Naive thymus-derived CD4-positive, alpha-beta T cell (primary cell): ENCODE measurements around the gene TUBGCP3. TPM values are rescaled to one million over a fixed set of nuclear protein-coding genes. Genes with fewer than 3 reads are reported as not detected.
"Not testable (repeated sequence)": the region's sequence is repeated elsewhere in the genome, so short reads cannot be mapped to it uniquely, and the experiment has no call there.

ENCODE experiments used
- ATAC-seq: fragments of 150-1000 bp; cut with Tn5 transposase; 2 replicates; pipeline ENCODE4 v1.10.0; 2021; ENCODE audit warnings: mild to moderate bottlenecking, moderate library complexity
- CTCF ChIA-PET: fragments of 350-600 bp; sonication (Branson Sonifier 250); formaldehyde crosslinking; loops from one replicate; lab custom pipeline; 2021; ENCODE audit warnings: antibody characterized with exemption; lab: Charles Lee
- POLR2A ChIA-PET: fragments of 350-600 bp; sonication (Branson Sonifier 250); formaldehyde crosslinking; loops from one replicate; lab custom pipeline; 2021; ENCODE audit warnings: antibody characterized with exemption, inconsistent platforms; lab: Charles Lee
- DNase-seq, 9 donors: peaks; one replicate each; pipeline versions ENCODE4 v3.0.0 to v3.0.0-alpha.2; 2020 to 2022; ENCODE audit warnings: mixed read lengths in 1 of 9
- H3K27ac ChIP-seq: one replicate; pipeline ENCODE4 v1.7.0; 2013; ENCODE audit warnings: mild to moderate bottlenecking, low read depth, low read length, moderate library complexity
- H3K27me3 ChIP-seq, 2 donors: one replicate each; pipeline ENCODE4 v1.7.0; 2013; ENCODE audit warnings: low read length in 2 of 2, mild to moderate bottlenecking in 2 of 2, moderate library complexity in 2 of 2; ENCODE audit not compliant: control insufficient read depth in 2 of 2, insufficient read depth in 2 of 2
- H3K36me3 ChIP-seq, 3 experiments: 1 replicate in 2 of 3; 2 replicates in 1 of 3; pipeline ENCODE4 v1.7.0; 2013; ENCODE audit warnings: low read length in 3 of 3, mild to moderate bottlenecking in 3 of 3, moderate library complexity in 1 of 3; ENCODE audit not compliant: insufficient read depth in 3 of 3, control insufficient read depth in 2 of 3
- H3K4me1 ChIP-seq, 2 donors: one replicate each; pipeline ENCODE4 v1.7.0; 2013; ENCODE audit warnings: low read length in 2 of 2, mild to moderate bottlenecking in 2 of 2, moderate library complexity in 1 of 2; ENCODE audit not compliant: control insufficient read depth in 2 of 2, insufficient read depth in 2 of 2
- H3K4me3 ChIP-seq: 2 replicates; pipeline ENCODE4 v1.7.0; 2013; ENCODE audit warnings: mild to moderate bottlenecking, low read length
- H3K9me3 ChIP-seq, 3 experiments: 1 replicate in 2 of 3; 2 replicates in 1 of 3; pipeline ENCODE4 v1.7.0; 2013; ENCODE audit warnings: low read length in 3 of 3; ENCODE audit not compliant: control insufficient read depth in 2 of 3
- H3K27ac Mint-ChIP-seq, 9 donors: one replicate each; pipeline ENCODE4 v1.8.0; 2020 to 2022; ENCODE audit warnings: mixed read lengths in 9 of 9, mild to moderate bottlenecking in 8 of 9, moderate library complexity in 5 of 9, inconsistent platforms in 2 of 9
- H3K27me3 Mint-ChIP-seq, 5 donors: one replicate each; pipeline ENCODE4 v1.8.0; 2021 to 2022; ENCODE audit warnings: mixed read lengths in 5 of 5, mild to moderate bottlenecking in 1 of 5
- H3K36me3 Mint-ChIP-seq, 5 donors: one replicate each; pipeline ENCODE4 v1.8.0; 2020 to 2022; ENCODE audit warnings: mixed read lengths in 5 of 5, mild to moderate bottlenecking in 3 of 5, inconsistent platforms in 1 of 5
- H3K4me1 Mint-ChIP-seq, 7 donors: one replicate each; pipeline ENCODE4 v1.8.0; 2020 to 2022; ENCODE audit warnings: mixed read lengths in 7 of 7, mild to moderate bottlenecking in 3 of 7, inconsistent platforms in 1 of 7
- H3K4me3 Mint-ChIP-seq, 10 donors: one replicate each; pipeline ENCODE4 v1.8.0; 2020 to 2022; ENCODE audit warnings: mild to moderate bottlenecking in 10 of 10, mixed read lengths in 10 of 10, moderate library complexity in 6 of 10, inconsistent platforms in 2 of 10
- H3K9me3 Mint-ChIP-seq, 11 donors: one replicate each; pipeline ENCODE4 v1.8.0; 2020 to 2022; ENCODE audit warnings: mixed read lengths in 11 of 11, mild to moderate bottlenecking in 4 of 11, inconsistent platforms in 1 of 11, moderate library complexity in 1 of 11
- intact Hi-C, 2 donors: fragments of 100-400 bp; cut with micrococcal nuclease; formaldehyde crosslinking; loops; one replicate each; pipeline ENCODE4 v1.15.1; 2023
- polyA plus RNA-seq, 2 donors: library from polyadenylated mRNA; unstranded; fragments of 300-500 nt; fragmentation: Illumina TruSeq; gene quantifications; one replicate each; pipeline ENCODE4 v1.2.3, GENCODE V29; 2021
- total RNA-seq, 6 experiments: library from RNA in 5 of 6; stranded (reverse) in 5 of 6; gene quantifications; 1 replicate in 5 of 6; 2 replicates in 1 of 6; pipeline ENCODE4 v1.2.3 and lab custom pipeline; 2021 to 2026

TUBGCP3 gene
- total and polyA plus RNA-seq, 7 experiments from 2014 or later, result 15.4 to 56.7 (median 43.5) TPM

- H3K27ac ChIP-seq, H3K4me3 Mint-ChIP-seq, H3K36me3 Mint-ChIP-seq, H3K4me1 Mint-ChIP-seq, POLR2A ChIA-PET, H3K9me3 ChIP-seq, H3K36me3 ChIP-seq, H3K4me1 ChIP-seq, H3K27ac Mint-ChIP-seq, CTCF ChIA-PET, H3K4me3 ChIP-seq, H3K27me3 Mint-ChIP-seq, H3K27me3 ChIP-seq, intact Hi-C loops, DNase-seq, ATAC-seq, H3K9me3 Mint-ChIP-seq: not testable (repeated sequence)
These were observed 42.3 kb upstream of the TUBGCP3 start for GRCh38 chr13:112630226-112630625.

DNA sequence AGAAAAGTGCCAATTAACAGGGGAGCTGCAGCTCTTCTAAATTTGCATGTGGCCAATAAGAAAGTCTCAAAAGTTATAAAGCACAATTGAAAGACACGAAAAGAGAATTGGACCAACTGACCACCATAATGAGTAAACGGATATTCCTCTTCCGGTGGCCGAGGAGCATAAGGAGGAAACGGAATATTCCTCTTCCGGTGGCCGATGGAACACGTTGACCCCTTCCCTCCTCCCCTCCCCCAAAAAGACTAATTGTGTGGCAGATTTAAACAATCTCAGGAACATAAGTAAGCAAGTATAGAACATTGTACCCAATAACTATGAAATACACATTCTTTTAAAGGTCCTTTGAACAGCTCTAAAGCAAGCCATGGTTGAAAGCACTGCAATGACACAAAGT, 41.2 kb upstream of the TUBGCP3 start:
- intact Hi-C loops, result no loop called here
- Mint-ChIP-seq H3K4me1 (peaks cover 0 to 1% (median 0%) of the 10 kb centered on the region in 7 donors), H3K4me3 (no peak overlapping the region), H3K27ac (no peak overlapping the region), H3K27me3 (peaks cover 0 to 7% (median 4%) of the 10 kb centered on the region in 5 donors), H3K9me3 (no peaks in the 10 kb centered on the region), H3K36me3 (no peaks in the 10 kb centered on the region)
- DNase-seq (no peak), ATAC-seq (no peak)
- H3K4me3 ChIP-seq, result no peak overlapping the region
- H3K9me3 ChIP-seq, result no peaks in the 10 kb centered on the region
- ChIA-PET CTCF (interaction anchor here (0.7 kb wide), 1 partner anchor 412 kb away, joined by 6 read pairs; no protein-coding TSS in a partner anchor), POLR2A (no interaction called here)
- H3K4me1 ChIP-seq, result no peaks in the 10 kb centered on the region
- H3K27me3 ChIP-seq, result no peaks in the 10 kb centered on the region
- no peak overlapping the region for H3K27ac ChIP-seq
- no peaks in the 10 kb centered on the region for H3K36me3 ChIP-seq

- H3K9me3 ChIP-seq, CTCF ChIA-PET, H3K4me3 Mint-ChIP-seq, H3K9me3 Mint-ChIP-seq, H3K27ac ChIP-seq, H3K36me3 Mint-ChIP-seq, H3K36me3 ChIP-seq, POLR2A ChIA-PET, H3K27ac Mint-ChIP-seq, H3K4me3 ChIP-seq, H3K27me3 ChIP-seq, H3K4me1 ChIP-seq, intact Hi-C loops, DNase-seq, H3K4me1 Mint-ChIP-seq, ATAC-seq: not testable (repeated sequence)
- peaks cover 5 to 12% (median 7%) of the 10 kb centered on the region in 5 donors for H3K27me3 Mint-ChIP-seq
These were observed 39.7 kb upstream of the TUBGCP3 start for GRCh38 chr13:112627613-112628012.

DNA sequence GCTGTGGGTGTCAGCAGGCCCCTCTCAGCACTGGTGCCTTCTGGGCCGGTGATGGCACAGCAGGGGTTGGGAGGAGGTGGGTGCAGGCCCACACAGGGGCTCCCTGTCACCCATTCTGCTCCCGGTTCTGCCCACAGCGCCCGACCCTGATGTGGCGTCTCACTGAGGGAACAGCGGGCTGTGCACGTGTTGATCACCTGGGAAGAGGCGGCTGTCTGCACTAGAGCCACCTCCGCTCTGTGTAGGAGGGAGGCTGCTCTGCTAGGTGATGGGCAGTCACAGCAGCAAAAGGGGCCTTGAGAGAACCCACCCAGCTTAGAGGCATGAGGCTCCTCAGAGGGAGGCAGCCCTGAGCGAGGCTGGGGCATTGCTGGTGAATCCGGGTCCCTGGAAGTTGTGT, 39.2 kb upstream of the TUBGCP3 start:
- Histone ChIP-seq H3K4me1 (no peaks in the 10 kb centered on the region), H3K27ac (no peak overlapping the region), H3K9me3 (no peaks in the 10 kb centered on the region), H3K36me3 (no peaks in the 10 kb centered on the region), H3K4me3 (no peak overlapping the region), H3K27me3 (no peaks in the 10 kb centered on the region)
- peaks cover 5 to 13% (median 7%) of the 10 kb centered on the region in 5 donors for H3K27me3 Mint-ChIP-seq
- DNase-seq, result no peak
- H3K9me3 Mint-ChIP-seq, result no peaks in the 10 kb centered on the region
- H3K4me1 Mint-ChIP-seq, result peaks cover 0 to 1% (median 0%) of the 10 kb centered on the region in 7 donors
- POLR2A ChIA-PET, result no interaction called here
- ATAC-seq, result no peak
- no peak overlapping the region for H3K4me3 Mint-ChIP-seq
- H3K27ac Mint-ChIP-seq, result no peak overlapping the region
- CTCF ChIA-PET, result no interaction called here
- intact Hi-C loops, result no loop called here
- no peaks in the 10 kb centered on the region for H3K36me3 Mint-ChIP-seq

GRCh38 chr13:112626761-112627160, 38.8 kb upstream of the TUBGCP3 start:
- peaks cover 0 to 1% (median 0%) of the 10 kb centered on the region in 7 donors for H3K4me1 Mint-ChIP-seq
- no peak overlapping the region for H3K27ac Mint-ChIP-seq
- Histone ChIP-seq H3K4me3 (no peak overlapping the region), H3K9me3 (no peaks in the 10 kb centered on the region), H3K27ac (no peak overlapping the region), H3K4me1 (no peaks in the 10 kb centered on the region), H3K36me3 (no peaks in the 10 kb centered on the region), H3K27me3 (no peaks in the 10 kb centered on the region)
- no peak for ATAC-seq
- peaks cover 5 to 13% (median 7%) of the 10 kb centered on the region in 5 donors for H3K27me3 Mint-ChIP-seq
- ChIA-PET POLR2A (no interaction called here), CTCF (no interaction called here)
- DNase-seq, result no peak
- no peaks in the 10 kb centered on the region for H3K9me3 Mint-ChIP-seq
- no peak overlapping the region for H3K4me3 Mint-ChIP-seq
- no peaks in the 10 kb centered on the region for H3K36me3 Mint-ChIP-seq
- intact Hi-C loops, result no loop called here

- H3K9me3 Mint-ChIP-seq, result no peaks in the 10 kb centered on the region
- no peak overlapping the region for H3K27ac ChIP-seq
- H3K27me3 Mint-ChIP-seq, result peaks cover 5 to 13% (median 7%) of the 10 kb centered on the region in 5 donors
- intact Hi-C loops, result no loop called here
- H3K27ac Mint-ChIP-seq, result no peak overlapping the region
- CTCF ChIA-PET, result no interaction called here
- no peak overlapping the region for H3K4me3 Mint-ChIP-seq
- DNase-seq (no peak), ATAC-seq (no peak)
- H3K27me3 ChIP-seq, result no peaks in the 10 kb centered on the region
- H3K36me3 Mint-ChIP-seq, result no peaks in the 10 kb centered on the region
- H3K4me1 Mint-ChIP-seq, result peaks cover 0 to 1% (median 0%) of the 10 kb centered on the region in 7 donors
- no peaks in the 10 kb centered on the region for H3K4me1 ChIP-seq
- no peaks in the 10 kb centered on the region for H3K36me3 ChIP-seq
- no peaks in the 10 kb centered on the region for H3K9me3 ChIP-seq
- no peak overlapping the region for H3K4me3 ChIP-seq
- POLR2A ChIA-PET, result no interaction called here
These were observed 38.2 kb upstream of the TUBGCP3 start for GRCh38 chr13:112626124-112626523.

DNA sequence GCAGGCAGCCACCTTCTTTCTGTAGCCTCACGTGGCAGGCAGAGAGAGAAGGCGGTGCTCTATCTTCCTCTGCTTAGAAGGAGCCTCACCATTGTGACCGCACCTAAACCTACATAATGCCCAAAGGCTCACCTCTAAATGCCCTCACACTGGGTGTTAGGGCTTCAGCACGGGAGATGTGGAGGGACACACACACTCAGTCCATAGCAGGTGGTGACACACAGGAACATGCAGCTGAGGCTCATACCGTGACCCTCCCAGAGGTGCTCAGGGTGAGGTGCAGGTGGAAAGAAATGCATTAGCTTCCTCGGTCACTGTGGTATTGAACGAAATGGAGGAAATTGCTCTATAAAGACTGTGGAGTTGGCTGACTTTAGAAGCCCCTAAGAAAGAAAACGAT, 37.7 kb upstream of the TUBGCP3 start:
- Mint-ChIP-seq H3K4me3 (no peak overlapping the region), H3K4me1 (peaks cover 0 to 1% (median 0%) of the 10 kb centered on the region in 7 donors), H3K27ac (no peak overlapping the region), H3K9me3 (no peaks in the 10 kb centered on the region), H3K27me3 (peaks cover 3 to 13% (median 7%) of the 10 kb centered on the region in 5 donors), H3K36me3 (no peaks in the 10 kb centered on the region)
- ATAC-seq (no peak), DNase-seq (no peak)
- H3K27ac ChIP-seq, result no peak overlapping the region
- H3K4me1 ChIP-seq, result no peaks in the 10 kb centered on the region
- intact Hi-C loops, result no loop called here
- POLR2A ChIA-PET, result no interaction called here
- no peaks in the 10 kb centered on the region for H3K36me3 ChIP-seq
- H3K9me3 ChIP-seq, result no peaks in the 10 kb centered on the region
- no peaks in the 10 kb centered on the region for H3K27me3 ChIP-seq
- no peak overlapping the region for H3K4me3 ChIP-seq
- CTCF ChIA-PET, result no interaction called here
